GM23338 (cell line): ENCODE data around the gene THBS1.

Experiments
- CREB1 ChIP-seq: fragments of 250-450 bp; sonication (Bioruptor Pico); IDR thresholded peaks from 2 replicates; pipeline ENCODE4 v1.5.0; 2020; ENCODE audit warnings: low read depth, mild to moderate bottlenecking, moderate library complexity
- CTCF ChIP-seq, 2 experiments: fragments of 200-600 bp in 1 of 2; sonication (generic) in 1 of 2; conservative IDR thresholded peaks; 2 replicates each; pipeline versions ENCODE4 v1.5.1 to v1.6.1; 2016 to 2017; ENCODE audit warnings: antibody characterized with exemption in 2 of 2, low read depth in 2 of 2, mild to moderate bottlenecking in 2 of 2, moderate library complexity in 1 of 2
- POLR2AphosphoS5 ChIP-seq: IDR thresholded peaks from 2 replicates; pipeline ENCODE4 v1.6.1; 2016; ENCODE audit warnings: antibody characterized with exemption, low read depth
- ZNF331 ChIP-seq: fragments of 250-450 bp; sonication (Bioruptor Pico); IDR thresholded peaks from 2 replicates; pipeline ENCODE4 v1.5.0; 2020; ENCODE audit warnings: low read depth, mild to moderate bottlenecking, moderate library complexity

GRCh38 chr15:39538936-39539335 is 41.9 kb upstream of the THBS1 start:
- TF ChIP-seq POLR2AphosphoS5 (no peak), ZNF331 (no peak), CREB1 (CRISPR knock-in tag) (no peak), CTCF (conservative IDR thresholded peaks at IDR 0.05; ENCODE audit: low read depth in 2 of 2) (no peak)
